Mucosa of stomach (tissue), 1 donor: Measurements from ENCODE around the gene ABCC3.

Source experiments
- H3K27me3 ChIP-seq: one replicate; pipeline ENCODE4 v1.7.0; 2013; ENCODE audit warnings: mild to moderate bottlenecking, low read length; ENCODE audit not compliant: control insufficient read depth, insufficient read depth
- H3K36me3 ChIP-seq: one replicate; pipeline ENCODE4 v1.7.0; 2013; ENCODE audit warnings: low read length; ENCODE audit not compliant: control insufficient read depth, insufficient read depth
- H3K4me1 ChIP-seq: one replicate; pipeline ENCODE4 v1.7.0; 2013; ENCODE audit warnings: mild to moderate bottlenecking, low read length; ENCODE audit not compliant: control insufficient read depth, insufficient read depth
- H3K4me3 ChIP-seq: one replicate; pipeline ENCODE4 v1.7.0; 2013; ENCODE audit warnings: low read length
- H3K9ac ChIP-seq: one replicate; pipeline ENCODE4 v1.7.0; 2013; ENCODE audit warnings: mild to moderate bottlenecking, low read length, moderate library complexity
- H3K9me3 ChIP-seq: one replicate; pipeline ENCODE4 v1.7.0; 2013; ENCODE audit warnings: mild to moderate bottlenecking, low read length, moderate library complexity; ENCODE audit not compliant: control insufficient read depth
- donor health status: Pancreatic carcinoma.

ABCC3 gene

DNA sequence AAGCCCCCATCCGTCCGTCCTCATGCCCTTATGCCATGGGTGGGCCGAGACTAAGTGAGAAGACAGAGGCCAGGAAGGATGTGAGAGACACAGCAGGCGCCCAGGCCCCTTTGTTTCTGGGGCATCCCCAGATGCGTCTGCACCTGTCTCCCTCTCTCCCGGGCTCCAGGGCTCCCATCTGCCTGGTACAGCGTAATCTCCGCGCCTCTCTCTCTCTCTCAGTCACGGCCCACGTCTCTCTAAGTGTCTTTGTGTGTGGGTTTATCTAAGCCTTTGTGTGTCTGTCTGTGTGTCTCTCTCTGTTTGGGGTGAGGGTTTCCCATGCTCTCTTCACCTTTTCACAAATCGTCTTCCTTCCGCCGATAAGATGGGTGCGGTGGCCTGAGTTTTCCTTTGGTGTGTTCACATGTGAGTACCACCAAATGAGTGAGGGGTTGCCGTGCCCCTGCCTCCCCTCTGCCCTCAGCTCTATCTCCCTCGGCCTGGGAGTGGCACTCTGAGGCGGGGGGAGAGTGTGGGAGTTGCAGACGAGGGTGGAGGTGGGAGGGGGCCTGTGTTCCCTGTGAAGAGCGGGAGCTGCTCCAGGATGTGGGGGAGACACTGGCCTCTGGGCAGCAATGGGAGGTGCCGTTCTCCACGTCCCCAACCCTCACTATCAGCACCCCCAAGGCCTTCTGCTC lies 25.8 kb upstream of the ABCC3 start:
- no peak overlapping the region for H3K9ac ChIP-seq
- no peak overlapping the region for H3K4me3 ChIP-seq
- peaks cover 13% of the 10 kb centered on the region for H3K27me3 ChIP-seq
- no peaks in the 10 kb centered on the region for H3K9me3 ChIP-seq
- no peaks in the 10 kb centered on the region for H3K4me1 ChIP-seq
- H3K36me3 ChIP-seq = no peaks in the 10 kb centered on the region

DNA sequence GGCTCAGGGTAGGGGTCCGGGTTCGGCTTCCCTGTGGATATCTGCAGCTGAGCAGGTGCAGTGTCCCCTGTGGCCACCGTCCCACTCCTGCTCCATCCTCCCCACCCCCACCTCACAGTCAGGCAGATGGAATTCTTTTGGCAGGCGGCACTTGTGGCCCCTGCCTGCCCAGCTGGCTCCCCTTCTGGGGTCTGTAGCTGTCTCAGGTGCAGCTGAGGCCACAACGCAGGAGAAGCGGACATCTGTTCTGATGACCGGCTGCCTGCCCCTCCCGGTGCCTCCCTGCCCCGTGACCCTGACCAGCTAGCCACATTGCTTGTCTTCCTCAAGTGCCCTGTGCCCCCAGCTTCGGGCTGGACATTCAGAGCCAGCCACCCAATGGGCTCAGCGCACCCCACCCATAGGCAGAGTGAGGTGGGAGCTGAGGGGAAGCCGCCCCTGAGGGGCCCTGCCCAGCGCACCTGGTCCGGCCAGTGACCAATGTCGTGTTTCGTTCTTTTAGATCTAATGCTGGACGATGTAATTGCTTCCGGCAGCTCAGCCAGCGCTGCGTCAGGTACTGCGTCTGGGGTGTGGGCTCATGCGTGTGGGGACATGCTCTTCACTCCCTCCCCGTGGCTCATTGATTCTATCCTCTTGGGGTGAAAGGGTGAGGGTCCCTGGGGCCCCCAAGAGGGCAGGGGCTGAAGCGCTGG lies 25.2 kb upstream of the ABCC3 start:
- Histone ChIP-seq H3K4me1 (no peaks in the 10 kb centered on the region), H3K9me3 (no peaks in the 10 kb centered on the region), H3K9ac (no peak overlapping the region), H3K36me3 (no peaks in the 10 kb centered on the region), H3K27me3 (peaks cover 9% of the 10 kb centered on the region), H3K4me3 (no peak overlapping the region)

DNA sequence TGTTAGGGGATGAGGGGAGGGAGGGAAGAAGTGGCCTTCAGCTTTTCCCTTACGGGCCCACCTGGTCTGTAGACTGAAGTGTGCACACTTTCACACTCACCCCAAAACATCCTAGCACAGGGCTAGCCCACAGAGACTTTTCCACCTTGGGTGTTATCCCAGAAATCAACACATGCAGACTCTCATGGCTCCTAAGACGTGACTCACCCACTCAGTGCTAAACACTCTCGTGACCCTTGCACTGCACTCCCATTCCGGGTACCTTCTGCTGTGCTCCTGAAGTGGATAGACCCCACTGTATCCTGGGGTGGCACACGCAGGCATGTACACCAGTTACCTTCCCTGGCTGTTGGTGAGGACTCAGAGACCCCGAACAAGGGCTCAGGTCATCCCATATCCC lies 23.0 kb upstream of the ABCC3 start:
- no peaks in the 10 kb centered on the region for H3K9me3 ChIP-seq
- H3K9ac ChIP-seq = no peak overlapping the region
- no peaks in the 10 kb centered on the region for H3K36me3 ChIP-seq
- no peaks in the 10 kb centered on the region for H3K4me1 ChIP-seq
- H3K27me3 ChIP-seq = peaks cover 9% of the 10 kb centered on the region
- no peak overlapping the region for H3K4me3 ChIP-seq

DNA sequence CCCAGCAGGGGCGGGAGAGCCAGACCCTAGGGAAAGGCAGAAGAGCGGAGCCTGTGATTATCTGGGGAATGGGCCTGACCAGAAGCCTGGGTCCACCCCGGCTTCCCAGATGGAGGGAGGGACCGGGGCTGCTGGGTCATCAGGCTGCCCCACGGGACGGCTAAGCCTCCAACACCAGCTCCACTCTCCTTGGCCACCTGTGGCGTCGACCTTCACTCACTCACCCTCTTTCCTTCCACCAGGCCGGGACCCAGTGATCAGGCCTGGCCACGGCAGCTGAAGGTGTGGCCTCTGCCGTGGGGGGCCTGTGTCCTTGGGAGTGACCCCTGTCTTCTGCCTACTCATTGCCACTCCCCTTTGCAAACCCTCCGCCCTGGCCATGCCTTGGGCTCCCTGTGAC lies 22.4 kb upstream of the ABCC3 start:
- Histone ChIP-seq H3K36me3 (no peaks in the 10 kb centered on the region), H3K4me1 (no peaks in the 10 kb centered on the region), H3K27me3 (peaks cover 9% of the 10 kb centered on the region), H3K4me3 (no peak overlapping the region), H3K9me3 (no peaks in the 10 kb centered on the region), H3K9ac (no peak overlapping the region)

DNA sequence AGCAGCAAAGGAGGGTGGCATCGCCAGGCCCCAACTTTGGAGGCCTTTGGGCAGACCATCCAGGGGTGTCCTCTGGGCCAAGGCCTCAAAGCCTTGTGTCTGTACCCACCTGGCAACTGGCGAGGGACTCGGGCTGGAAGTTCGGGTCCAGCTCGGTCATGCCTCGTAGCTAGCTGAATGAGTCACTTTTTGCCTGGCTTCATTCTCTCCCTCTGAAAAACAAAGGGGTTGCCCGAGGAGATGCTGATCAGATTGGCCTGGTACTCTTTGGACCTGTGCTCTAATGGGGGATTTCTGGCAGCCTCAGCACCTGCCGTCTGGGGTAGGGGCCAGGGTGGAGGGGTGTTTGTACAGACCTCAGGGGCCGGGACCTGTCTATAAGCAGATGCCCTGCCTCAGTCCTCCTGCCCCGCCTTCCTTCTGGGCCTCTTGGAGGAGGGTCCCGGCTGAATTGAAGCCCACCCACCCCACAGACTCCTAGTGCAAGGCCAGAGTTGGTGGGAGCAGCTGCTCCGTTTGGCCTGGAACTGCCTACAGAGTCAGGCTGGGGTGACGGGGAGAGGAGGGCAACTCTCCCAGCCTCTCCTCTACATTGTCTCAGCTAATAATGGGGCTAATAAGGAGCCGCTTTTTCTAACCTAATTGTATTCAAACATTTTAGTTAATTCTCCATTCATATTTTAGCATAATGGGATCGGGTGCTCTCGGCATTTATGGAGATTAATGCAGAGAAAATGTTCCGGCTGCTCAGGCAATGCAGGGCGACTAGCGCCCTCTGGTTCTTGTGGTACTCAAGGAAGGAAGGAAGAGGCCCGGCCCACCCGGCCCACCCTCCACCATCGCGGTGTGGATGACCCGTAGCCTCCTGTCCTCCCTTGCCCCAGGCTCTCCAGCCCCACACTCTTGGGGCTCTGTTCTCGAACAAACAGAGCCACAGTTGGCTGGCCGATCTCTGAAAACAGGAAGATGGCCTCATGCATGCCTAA lies 21.4 kb upstream of the ABCC3 start:
- Histone ChIP-seq H3K36me3 (no peaks in the 10 kb centered on the region), H3K9me3 (no peaks in the 10 kb centered on the region), H3K4me3 (no peak overlapping the region), H3K27me3 (peaks cover 9% of the 10 kb centered on the region), H3K4me1 (no peaks in the 10 kb centered on the region), H3K9ac (no peak overlapping the region)

DNA sequence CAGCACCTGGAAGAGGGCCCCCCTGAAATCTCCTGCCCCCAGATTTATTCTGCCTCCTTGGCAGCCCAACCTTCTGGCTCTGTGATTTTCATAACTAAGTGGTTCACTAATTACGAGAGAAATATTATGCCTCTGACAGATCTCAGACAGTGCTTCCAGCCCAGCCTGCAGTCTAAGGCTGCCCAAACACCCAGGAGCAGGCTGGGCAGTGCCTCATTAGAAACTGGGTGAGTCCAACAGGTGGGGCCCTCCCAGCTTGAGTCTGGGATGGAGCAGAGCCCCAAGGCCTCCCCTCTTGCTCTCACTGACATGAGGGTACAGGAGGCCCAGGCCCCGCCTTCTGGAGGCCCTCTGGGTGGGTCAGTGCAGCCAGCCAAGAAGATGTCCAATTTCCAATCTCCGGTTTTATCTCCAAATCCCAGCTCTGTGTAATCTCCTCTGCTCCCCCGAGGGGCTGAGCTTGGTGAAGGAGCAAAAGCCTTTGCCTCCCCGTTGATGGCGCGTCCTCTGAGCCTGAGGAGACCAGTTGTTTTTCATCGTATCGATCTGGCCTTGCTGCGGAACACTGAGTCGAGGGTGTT lies 20.1 kb upstream of the ABCC3 start:
- Histone ChIP-seq H3K9ac (no peak overlapping the region), H3K27me3 (no peaks in the 10 kb centered on the region), H3K4me1 (no peaks in the 10 kb centered on the region), H3K9me3 (no peaks in the 10 kb centered on the region), H3K4me3 (no peak overlapping the region), H3K36me3 (no peaks in the 10 kb centered on the region)

DNA sequence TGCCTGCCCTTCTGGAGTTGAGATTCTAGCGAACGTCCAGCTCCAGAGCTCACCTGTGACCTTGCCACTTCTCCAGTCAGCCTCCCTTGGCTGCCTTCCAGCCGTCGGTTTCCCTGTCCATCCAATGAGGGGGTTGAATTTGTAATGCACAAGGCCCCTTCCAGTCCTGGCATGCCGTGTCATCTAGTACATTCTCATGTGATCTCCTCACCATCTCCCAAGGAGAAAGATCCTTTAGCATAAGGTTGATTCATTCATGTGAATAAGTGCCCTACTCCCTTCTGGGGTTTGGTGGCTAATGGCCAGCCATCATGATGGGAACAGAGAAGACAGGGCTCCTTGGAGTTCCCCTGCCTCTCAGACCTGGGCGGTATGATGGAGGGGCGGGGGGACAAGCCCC lies 18.9 kb upstream of the ABCC3 start:
- Histone ChIP-seq H3K27me3 (peaks cover 4% of the 10 kb centered on the region), H3K4me1 (no peaks in the 10 kb centered on the region), H3K9ac (no peak overlapping the region), H3K36me3 (no peaks in the 10 kb centered on the region), H3K9me3 (no peaks in the 10 kb centered on the region), H3K4me3 (no peak overlapping the region)

DNA sequence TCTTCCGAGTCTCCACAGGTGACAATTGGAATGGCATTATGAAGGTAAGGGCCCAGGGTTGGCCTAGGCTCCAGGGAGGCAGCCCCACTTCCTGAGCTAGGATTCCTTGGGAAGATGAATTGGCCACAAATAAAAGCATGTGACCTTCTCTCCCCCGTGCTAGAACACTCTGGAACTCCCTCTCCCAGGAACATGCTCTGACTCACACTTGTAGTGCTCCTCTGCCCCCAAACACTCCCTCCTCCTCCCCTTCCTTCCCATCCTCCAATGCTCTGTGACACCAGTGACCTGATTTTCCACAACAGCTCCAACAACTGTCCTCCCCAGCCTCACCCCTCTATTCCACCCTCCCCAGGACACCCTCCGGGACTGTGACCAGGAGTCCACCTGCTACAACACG lies 16.4 kb upstream of the ABCC3 start:
- peaks cover 4% of the 10 kb centered on the region for H3K4me1 ChIP-seq
- no peaks in the 10 kb centered on the region for H3K9me3 ChIP-seq
- no peak overlapping the region for H3K9ac ChIP-seq

DNA sequence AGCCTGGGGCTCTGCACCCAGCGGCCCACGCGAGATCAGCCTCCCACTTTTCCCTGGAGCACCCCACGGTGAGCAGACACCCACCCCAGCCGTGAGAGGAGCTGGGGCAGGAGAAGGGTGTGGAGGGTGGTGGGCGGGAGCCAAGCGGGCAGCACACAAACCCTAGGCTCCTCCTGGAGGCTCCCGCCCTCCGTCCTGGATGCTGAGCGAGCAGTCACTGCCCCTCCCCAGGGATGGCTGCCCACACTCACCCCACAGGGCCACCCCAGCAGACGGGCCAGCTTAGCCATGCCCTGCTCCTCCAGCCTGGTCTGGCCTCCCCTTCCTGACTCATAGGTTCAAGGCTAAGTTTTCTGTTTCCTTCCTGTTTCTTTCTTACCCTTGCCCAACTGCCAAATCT lies 15.7 kb upstream of the ABCC3 start:
- no peak overlapping the region for H3K4me3 ChIP-seq
- H3K9ac ChIP-seq = no peak overlapping the region
- peaks cover 4% of the 10 kb centered on the region for H3K4me1 ChIP-seq
- H3K27me3 ChIP-seq = peaks cover 10% of the 10 kb centered on the region
- H3K9me3 ChIP-seq = no peaks in the 10 kb centered on the region
- H3K36me3 ChIP-seq = no peaks in the 10 kb centered on the region

More for the DNA sequence above, 16.4 kb upstream of the ABCC3 start:
- no peaks in the 10 kb centered on the region for H3K36me3 ChIP-seq
- peaks cover 10% of the 10 kb centered on the region for H3K27me3 ChIP-seq
- no peak overlapping the region for H3K4me3 ChIP-seq

DNA sequence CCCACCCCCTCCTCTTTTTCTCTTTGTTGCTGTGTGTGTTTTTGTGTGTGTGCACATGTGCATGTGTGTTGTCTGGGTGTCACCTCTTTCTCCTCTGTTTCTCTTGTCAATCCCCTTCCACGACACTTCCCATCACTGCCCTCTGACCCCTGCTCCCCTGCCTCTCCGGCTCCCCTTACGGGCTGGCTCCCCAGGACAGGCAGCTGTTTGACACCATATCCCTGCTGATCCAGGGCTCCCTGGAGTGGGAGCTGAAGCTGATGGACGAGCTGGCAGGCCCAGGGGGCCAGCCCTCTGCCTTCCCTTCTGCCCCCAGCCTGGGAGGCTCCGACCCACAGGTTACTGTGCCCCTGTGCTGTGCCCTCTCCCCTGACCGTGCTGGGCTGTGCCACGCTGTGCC lies 15.2 kb upstream of the ABCC3 start:
- Histone ChIP-seq H3K36me3 (no peaks in the 10 kb centered on the region), H3K4me3 (no peak overlapping the region), H3K9me3 (no peaks in the 10 kb centered on the region), H3K27me3 (peaks cover 10% of the 10 kb centered on the region), H3K9ac (no peak overlapping the region), H3K4me1 (peaks cover 4% of the 10 kb centered on the region)

DNA sequence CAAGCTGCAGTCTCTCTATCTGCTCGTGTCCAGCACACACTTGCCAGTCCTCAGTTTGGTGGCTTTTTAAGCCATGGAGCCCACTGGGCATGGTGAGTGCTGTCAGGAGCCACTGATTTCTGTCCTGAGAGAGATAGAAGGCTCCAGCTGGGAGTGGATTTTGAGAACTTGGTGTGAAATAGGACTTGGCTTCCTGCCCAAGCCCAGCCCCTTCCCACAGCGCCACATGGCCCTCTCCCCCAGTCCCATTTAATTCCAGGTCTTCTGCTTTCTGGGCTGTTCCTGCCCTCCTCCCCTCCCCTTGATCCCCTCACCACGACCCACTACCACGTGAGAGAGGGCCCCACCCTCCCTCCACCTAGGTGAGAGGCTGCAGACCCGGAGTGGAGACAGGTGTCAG lies 14.4 kb upstream of the ABCC3 start:
- H3K4me3 ChIP-seq = no peak overlapping the region
- H3K27me3 ChIP-seq = peaks cover 10% of the 10 kb centered on the region
- no peak overlapping the region for H3K9ac ChIP-seq
- H3K4me1 ChIP-seq = peaks cover 4% of the 10 kb centered on the region
- no peaks in the 10 kb centered on the region for H3K36me3 ChIP-seq
- H3K9me3 ChIP-seq = no peaks in the 10 kb centered on the region
